GM12874 (cell line): Measurements from ENCODE around the gene LRRC7.
A peak's percentile ranks its signal among the peaks of the same experiment; 100 is the strongest.

Experiments used
- TF ChIP-seq, protein P1 (sequence below): IDR thresholded peaks from 2 replicates; pipeline ENCODE4 v1.5.1; 2011; ENCODE audit warnings: low read depth, mild to moderate bottlenecking, control low read depth, low read length, moderate library complexity; ENCODE audit not compliant: insufficient read depth

LRRC7 gene

GRCh38 chr1:70109241-70109640, 541.5 kb downstream of the LRRC7 start:
- TF ChIP-seq, protein P1, sequence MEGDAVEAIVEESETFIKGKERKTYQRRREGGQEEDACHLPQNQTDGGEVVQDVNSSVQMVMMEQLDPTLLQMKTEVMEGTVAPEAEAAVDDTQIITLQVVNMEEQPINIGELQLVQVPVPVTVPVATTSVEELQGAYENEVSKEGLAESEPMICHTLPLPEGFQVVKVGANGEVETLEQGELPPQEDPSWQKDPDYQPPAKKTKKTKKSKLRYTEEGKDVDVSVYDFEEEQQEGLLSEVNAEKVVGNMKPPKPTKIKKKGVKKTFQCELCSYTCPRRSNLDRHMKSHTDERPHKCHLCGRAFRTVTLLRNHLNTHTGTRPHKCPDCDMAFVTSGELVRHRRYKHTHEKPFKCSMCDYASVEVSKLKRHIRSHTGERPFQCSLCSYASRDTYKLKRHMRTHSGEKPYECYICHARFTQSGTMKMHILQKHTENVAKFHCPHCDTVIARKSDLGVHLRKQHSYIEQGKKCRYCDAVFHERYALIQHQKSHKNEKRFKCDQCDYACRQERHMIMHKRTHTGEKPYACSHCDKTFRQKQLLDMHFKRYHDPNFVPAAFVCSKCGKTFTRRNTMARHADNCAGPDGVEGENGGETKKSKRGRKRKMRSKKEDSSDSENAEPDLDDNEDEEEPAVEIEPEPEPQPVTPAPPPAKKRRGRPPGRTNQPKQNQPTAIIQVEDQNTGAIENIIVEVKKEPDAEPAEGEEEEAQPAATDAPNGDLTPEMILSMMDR: no peak

- TF ChIP-seq, protein P1: 0 out of 2 replicates have a peak, but pooled peaks have one; percentile 17
These were observed 545.1 kb downstream of the LRRC7 start for GRCh38 chr1:70112838-70113237.

- TF ChIP-seq, protein P1: no peak
These were observed 547.6 kb downstream of the LRRC7 start for GRCh38 chr1:70115315-70115714.

DNA sequence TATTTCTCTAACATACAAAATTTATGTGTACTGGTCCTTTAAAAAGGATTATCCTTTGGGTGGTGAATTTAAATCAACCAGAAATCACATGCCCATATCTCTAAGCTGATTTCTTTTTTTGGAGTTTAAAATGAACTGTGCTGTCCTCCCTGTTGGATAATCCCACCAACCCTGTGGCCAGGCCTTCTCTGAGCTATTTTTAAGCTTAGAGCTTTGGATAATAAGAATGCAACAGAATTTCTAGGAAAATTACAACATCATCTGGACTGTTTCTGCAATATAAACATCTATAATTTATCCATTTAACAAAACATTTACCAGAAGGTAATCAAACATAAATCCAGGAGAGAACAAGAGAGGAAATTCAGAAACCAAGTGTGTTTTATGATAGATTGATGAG, 549.3 kb downstream of the LRRC7 start:
- TF ChIP-seq, protein P1: no peak

GRCh38 chr1:70134148-70134547, 566.4 kb downstream of the LRRC7 start:
- TF ChIP-seq, protein P1: no peak

DNA sequence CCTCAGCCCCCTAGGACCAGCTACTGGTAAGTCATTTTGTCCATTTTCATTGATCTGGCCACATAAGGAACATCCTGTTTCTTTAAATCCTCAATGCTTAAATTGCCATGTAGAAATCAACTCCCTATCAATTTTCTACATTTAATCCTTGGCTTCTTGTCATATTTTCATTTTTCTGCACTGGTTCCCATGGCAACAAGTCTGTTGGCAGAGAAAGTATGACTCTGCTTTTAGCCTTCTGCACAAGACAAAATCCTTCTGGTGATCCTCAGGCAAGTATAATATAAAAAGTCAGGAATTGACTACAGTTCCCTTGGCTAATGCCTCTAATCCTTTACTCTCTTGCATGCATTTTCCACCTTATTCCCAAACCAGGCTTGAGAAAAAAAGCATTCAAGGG, 572.6 kb downstream of the LRRC7 start:
- TF ChIP-seq, protein P1: no peak

DNA sequence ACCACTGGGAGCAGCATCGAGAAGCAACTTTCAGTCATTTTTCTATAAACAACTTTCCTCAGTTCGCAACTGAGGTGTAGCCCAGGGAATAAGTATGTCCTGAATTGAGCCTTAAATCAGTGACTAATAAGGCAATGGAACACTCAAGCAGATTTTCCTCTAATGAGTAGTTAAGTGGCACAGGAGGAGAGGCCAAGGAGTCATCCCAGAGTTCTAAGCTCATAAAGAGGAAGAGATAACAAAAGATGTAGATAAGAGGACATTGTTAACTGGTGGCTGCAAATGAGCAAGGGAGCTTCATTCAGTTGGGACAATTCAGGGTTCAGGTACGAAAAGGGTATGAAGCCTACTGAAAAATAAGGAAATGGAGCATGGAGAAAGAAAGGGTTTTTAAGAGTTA, 573.2 kb downstream of the LRRC7 start:
- TF ChIP-seq, protein P1: no peak

GRCh38 chr1:70142075-70142474, 574.4 kb downstream of the LRRC7 start:
- TF ChIP-seq, protein P1: peak; percentile 10; the same call in 1 of the 2 replicates
